NCI-H1105 treated with DMSO at 0.1 percent for 48 hours (cell line): ENCODE results near the gene MIA2.
"Not testable (repeated sequence)": the region's sequence is repeated elsewhere in the genome, so short reads cannot be mapped to it uniquely, and the experiment has no call there.

Experiments
- DNase-seq: peaks from one replicate; lab custom pipeline; 2025; lab: John Stamatoyannopoulos, UW

Gene MIA2

GRCh38 chr14:39230416-39231035 is 3.2 kb upstream of the MIA2 start:
- DNase-seq: no peak

- not testable (repeated sequence) for DNase-seq
Measured at GRCh38 chr14:39231751-39232553, 1.8 kb upstream of the MIA2 start.

- DNase-seq: no peak
Measured at GRCh38 chr14:39232554-39233415, 930 bp upstream of the MIA2 start.

GRCh38 chr14:39234986-39235385 is 1.3 kb downstream of the MIA2 start:
- DNase-seq: not testable (repeated sequence)

DNA sequence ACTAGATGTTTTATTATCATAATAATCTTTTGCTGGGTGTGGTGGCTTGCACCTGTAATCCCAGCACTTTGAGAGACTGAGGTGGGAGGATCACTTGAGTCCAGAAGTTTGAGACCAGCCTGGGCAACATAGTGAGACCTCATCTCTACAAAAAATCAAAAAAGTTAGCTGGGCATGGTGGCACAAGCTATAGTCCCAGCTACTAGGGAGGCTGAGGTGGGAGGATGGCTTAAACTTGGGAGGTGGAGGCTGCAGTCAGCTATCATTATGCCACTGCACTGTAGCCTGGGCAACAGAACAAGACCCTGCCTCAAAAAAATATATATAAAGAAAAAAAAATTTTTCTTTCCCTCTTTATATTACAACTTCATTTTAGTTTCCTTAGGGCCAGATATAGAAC is 1.8 kb downstream of the MIA2 start:
- not testable (repeated sequence) for DNase-seq

DNA sequence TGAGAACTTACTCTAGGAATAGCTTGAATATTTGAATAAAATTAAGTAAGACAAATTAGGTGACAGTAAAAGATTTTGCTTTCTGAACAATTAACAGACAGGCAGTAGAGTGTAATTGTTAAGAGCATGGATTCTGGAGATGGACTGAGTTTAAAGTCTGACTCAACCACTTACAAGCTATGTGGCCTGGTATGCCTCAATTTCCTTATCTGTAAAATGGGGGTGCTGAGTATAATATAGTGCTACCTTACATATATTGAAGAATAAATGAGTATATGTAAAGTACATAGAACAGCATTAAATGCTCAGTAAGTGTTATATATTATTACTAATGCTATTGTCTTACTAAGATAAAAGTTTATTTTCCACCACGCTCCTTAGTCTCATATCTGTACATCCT is 7.1 kb downstream of the MIA2 start:
- DNase-seq: no peak

DNA sequence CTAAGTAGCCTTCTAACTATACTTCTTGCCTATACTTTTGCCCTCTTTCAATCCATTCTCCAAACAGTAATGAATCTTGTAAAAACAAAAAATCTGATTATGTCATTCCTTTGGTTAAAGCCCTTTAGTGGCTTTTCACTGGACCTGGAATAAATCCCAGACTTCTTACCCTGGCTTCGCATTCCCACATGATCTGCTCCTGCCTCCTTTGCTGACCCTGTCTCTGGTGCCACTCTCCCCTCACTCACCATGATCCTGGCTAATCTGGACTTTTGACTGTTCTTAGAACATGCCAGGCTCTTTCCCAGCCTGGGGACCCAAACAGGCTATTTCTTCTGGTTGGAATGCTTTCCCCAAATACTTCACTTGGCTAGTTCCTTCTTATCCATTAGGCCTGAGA is 7.9 kb downstream of the MIA2 start:
- no peak for DNase-seq

DNA sequence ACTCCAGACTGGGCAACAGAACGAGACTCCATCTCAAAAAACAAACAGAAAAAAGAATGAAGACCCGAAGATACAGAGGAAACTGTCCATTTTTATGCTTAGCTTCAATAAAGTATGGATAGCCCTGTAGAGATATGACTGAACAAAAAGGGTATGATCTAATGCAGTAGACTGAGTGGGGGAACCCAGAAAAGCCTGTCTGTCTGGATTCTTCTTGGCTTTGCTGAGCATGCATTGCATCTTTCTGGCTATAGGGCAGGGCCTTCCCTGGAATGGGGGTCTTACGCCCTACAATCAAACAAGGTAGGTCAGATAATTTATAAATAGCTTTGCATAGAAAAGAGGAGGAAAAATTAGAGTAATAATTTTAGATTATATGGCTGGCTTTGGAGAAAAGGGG is 10.1 kb downstream of the MIA2 start:
- no peak for DNase-seq

GRCh38 chr14:39246618-39247017 is 12.9 kb downstream of the MIA2 start:
- no peak for DNase-seq

DNA sequence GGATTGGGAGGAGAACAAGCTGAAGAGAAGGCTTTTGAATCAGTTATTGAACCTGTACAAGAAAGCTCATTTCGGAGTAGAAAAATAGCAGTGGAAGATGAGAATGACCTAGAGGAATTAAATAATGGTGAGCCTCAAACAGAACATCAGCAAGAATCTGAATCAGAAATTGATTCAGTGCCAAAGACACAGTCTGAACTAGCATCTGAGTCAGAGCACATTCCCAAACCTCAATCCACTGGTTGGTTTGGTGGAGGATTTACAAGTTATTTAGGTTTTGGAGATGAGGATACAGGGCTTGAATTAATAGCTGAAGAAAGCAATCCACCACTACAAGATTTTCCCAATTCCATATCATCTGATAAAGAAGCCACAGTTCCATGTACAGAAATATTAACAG is 13.5 kb downstream of the MIA2 start:
- no peak for DNase-seq

- no peak for DNase-seq
Measured at GRCh38 chr14:39251547-39251946, 17.8 kb downstream of the MIA2 start.

DNA sequence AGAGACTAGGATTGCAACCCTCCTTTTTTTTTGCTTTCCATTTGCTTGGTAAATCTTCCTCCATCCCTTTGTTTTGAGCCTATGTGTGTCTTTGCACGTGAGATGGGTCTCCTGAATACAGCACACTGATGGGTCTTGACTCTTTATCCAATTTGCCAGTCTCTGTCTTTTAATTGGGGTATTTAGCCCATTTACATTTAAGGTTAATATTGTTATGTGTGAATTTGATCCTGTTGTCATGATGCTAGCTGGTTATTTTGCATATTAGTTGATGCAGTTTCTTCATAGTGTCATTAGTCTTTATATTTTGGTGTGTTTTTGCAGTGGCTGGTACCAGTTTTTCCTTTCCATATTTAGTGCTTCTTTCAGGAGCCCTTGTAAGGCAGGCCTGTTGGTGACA is 23.7 kb downstream of the MIA2 start:
- not testable (repeated sequence) for DNase-seq

GRCh38 chr14:39258782-39259545 is 25.2 kb downstream of the MIA2 start:
- DNase-seq: no peak

GRCh38 chr14:39260161-39260560 is 26.4 kb downstream of the MIA2 start:
- not testable (repeated sequence) for DNase-seq

GRCh38 chr14:39262214-39262613 is 28.5 kb downstream of the MIA2 start:
- not testable (repeated sequence) for DNase-seq

DNA sequence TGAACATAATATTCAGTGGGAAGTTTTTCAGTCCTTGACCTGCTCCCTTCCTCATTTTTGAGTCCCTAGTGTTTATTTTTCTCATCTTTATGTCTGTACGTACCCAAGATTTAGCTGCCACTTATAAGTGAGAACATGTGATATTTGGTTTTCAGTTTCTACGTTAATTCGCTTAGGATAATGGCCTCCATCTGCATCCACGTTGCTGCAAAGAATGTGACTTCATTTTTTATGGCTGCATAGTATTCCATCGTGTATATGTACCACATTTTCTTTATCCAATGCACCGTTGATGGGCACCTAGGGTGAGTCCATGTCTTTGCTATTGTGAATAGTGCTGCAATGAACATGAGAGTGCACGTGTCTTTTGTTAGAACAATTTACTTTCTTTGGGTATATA is 30.3 kb downstream of the MIA2 start:
- no peak for DNase-seq

- DNase-seq: no peak
Measured at GRCh38 chr14:39264558-39264957, 30.8 kb downstream of the MIA2 start.

GRCh38 chr14:39265033-39265432 is 31.3 kb downstream of the MIA2 start:
- peak; percentile 21 for DNase-seq

- DNase-seq: peak; percentile 50
Measured at GRCh38 chr14:39265806-39266524, 32.2 kb downstream of the MIA2 start.

GRCh38 chr14:39266525-39266870 is 32.8 kb downstream of the MIA2 start:
- peak; percentile 71 for DNase-seq

DNA sequence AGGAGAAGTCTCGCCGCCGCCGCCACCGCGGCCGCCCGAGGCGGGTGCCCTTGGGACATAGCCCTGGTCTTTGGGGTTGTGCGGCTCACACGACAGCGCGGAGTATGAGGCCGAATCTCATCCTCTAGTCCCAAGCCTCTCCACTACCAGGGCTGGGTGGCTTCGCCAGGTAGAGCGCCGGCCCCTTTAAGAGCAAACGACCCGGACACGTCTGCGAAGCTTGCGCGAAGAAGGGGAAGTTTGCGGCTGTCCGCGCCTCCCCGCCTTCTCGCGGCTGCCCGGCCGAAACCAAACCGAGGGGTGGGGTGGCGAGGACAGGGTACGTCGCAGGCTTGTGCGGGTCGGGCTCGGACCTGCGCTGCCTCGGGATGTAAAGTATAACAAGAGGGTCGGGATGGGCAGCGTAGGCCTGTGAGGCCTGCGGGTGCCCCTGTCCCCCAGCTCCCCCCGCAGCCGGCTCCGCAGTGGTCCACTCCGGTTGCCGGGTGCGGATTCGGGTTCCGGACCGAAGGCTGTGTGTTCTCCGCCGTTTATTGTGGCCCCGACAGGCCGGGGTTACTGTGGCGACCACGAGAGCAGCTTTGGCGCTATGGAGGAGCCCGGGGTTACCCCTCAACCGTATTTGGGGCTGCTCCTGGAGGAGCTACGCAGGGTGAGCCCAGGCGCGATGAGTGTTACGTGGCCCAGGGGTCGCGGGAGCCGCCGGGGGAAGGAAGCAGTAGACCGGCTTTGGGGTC is 33.3 kb downstream of the MIA2 start:
- peak; percentile 86 for DNase-seq
